ENCODE results near the gene ABCF2.

GRCh38 chr7:151186640-151187408, 40.2 kb downstream of the ABCF2 start, which contains the start of gene ASB10:
- TF ChIP-seq FOXA1 (IDR thresholded peaks at IDR 0.05), result no peak
- TF ChIP-seq FOXM1 (IDR thresholded peaks at IDR 0.05; ENCODE audit: borderline replicate concordance), result no peak
- no peak for TF ChIP-seq ARNT (IDR thresholded peaks at IDR 0.05)
- TF ChIP-seq HDGF (IDR thresholded peaks at IDR 0.05; ENCODE audit: borderline replicate concordance), result no peak
- TF ChIP-seq BHLHE40 (IDR thresholded peaks at IDR 0.05; ENCODE audit: borderline replicate concordance), result no peak
- TF ChIP-seq SP1 (IDR thresholded peaks at IDR 0.05), result no peak
- TF ChIP-seq ZNF384 (IDR thresholded peaks at IDR 0.05), result no peak
- no peak for TF ChIP-seq ELF4 (IDR thresholded peaks at IDR 0.05)
- TF ChIP-seq SUZ12 (IDR thresholded peaks at IDR 0.05), result no peak
- no peak for TF ChIP-seq TARDBP (IDR thresholded peaks at IDR 0.05)
- TF ChIP-seq FOXK2 (IDR thresholded peaks at IDR 0.05), result no peak
- TF ChIP-seq CTBP1 (IDR thresholded peaks at IDR 0.05; ENCODE audit: borderline replicate concordance), result no peak
